GM20000 (cell line): ENCODE measurements around the gene GINS3.

ENCODE experiments used
- DNase-seq: peaks from one replicate; pipeline ENCODE4 v3.0.0; 2012; ENCODE audit warnings: low spot score
- CTCF ChIP-seq: IDR thresholded peaks from 2 replicates; pipeline ENCODE4 v1.5.1; 2012; ENCODE audit warnings: mild to moderate bottlenecking, control low read depth; ENCODE audit errors: extremely low read depth, missing control alignments

The GINS3 gene

GRCh38 chr16:58418601-58419000 is 26.3 kb downstream of the GINS3 start:
- peak; percentile 20 for DNase-seq
- no peak for TF ChIP-seq CTCF

DNA sequence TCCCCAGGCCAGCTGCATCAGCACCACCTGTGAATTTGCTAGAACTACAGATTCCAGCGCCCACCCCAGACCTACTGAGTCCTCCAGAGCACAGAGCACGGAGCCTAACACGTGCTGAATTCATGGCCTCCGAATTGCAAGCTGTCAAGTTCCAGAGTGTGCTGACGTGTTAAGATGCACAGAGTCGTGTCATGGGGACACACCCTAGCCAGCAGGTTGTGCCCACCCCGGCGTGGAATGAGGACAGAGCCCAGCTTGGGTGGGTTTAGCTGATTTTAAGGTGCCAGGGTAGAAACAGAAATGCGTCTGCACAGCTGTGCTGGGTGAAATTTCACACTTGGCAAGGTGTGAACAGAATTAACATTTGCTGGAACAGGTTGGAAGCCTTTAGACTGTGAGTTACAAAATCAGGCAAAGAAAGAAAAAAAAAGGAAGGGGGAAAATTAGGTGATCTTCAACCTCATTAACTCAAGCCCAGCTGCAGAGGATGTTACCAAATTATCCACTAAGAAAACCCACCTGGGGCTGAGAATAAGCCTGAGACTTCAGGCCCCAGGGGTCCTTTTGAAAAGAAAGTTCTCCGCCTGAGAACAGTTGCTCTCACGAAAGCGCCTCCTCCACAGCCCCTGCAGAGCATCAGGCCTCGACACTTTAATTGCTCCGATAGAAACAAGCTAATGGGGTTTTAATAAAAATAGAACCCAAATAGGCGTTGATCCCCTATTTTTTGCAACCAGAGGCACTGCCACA is 27.1 kb downstream of the GINS3 start:
- no peak for TF ChIP-seq CTCF
- DNase-seq, result no peak

- TF ChIP-seq CTCF, result no peak
- no peak for DNase-seq
Observed at GRCh38 chr16:58421059-58421458, 28.8 kb downstream of the GINS3 start.

DNA sequence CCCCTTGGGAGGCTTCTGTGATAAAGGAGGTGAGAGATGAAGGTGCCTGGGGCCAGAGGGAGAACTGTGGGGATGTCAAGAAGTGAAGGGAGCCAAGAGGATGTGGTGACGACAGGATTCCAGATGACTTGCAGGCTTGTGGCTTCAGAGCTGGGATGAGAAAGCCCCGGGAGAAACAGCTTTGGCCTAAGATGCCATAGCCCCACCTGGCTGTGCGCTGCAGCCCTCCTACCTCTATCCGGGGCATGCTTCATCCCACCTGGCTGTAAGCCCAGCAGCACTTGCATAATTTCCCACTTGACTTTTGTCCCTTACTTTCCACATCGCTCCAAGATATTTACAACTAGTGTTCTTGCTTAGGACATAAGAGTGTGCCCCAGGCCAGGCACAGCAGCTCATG is 29.3 kb downstream of the GINS3 start:
- no peak for TF ChIP-seq CTCF
- no peak for DNase-seq

DNA sequence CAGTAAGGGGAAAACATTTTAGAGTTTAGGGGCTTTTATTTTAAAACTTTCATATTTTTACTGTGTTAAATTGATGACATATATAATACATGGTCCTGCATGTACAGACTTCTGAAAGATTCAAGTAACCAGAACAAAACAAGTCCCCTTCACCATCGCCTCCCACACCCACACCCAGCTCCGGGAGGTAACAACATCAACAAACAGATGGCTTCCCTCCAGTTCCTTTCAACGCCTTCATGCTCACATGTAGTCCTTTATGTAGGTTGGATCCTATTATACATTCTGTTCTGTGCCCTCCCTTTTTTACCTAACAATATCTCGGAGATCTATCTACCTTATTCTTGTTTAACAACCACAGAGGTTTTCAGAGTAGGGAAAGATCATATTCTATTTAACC is 30.5 kb downstream of the GINS3 start:
- no peak for DNase-seq
- TF ChIP-seq CTCF, result no peak

DNA sequence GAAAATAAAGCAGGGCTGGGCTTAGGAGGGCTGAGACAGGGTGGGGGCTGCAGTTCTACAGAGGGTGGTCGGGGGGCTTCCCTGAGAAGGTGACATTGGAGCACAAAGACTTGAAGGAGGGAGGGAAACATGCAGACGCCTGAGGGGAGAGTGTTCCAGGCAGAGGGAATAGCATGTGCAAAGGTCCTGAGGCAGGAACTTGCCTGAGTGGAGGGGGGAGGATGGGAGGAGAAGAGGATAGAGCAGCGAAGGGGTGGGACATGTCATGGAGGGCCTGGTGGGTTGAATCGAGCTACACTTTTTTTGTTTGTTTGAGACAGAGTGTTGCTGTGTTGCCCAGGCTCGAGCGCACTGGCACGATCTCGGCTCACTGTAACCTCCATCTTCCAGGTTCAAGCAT is 33.0 kb downstream of the GINS3 start:
- DNase-seq, result no peak
- no peak for TF ChIP-seq CTCF

DNA sequence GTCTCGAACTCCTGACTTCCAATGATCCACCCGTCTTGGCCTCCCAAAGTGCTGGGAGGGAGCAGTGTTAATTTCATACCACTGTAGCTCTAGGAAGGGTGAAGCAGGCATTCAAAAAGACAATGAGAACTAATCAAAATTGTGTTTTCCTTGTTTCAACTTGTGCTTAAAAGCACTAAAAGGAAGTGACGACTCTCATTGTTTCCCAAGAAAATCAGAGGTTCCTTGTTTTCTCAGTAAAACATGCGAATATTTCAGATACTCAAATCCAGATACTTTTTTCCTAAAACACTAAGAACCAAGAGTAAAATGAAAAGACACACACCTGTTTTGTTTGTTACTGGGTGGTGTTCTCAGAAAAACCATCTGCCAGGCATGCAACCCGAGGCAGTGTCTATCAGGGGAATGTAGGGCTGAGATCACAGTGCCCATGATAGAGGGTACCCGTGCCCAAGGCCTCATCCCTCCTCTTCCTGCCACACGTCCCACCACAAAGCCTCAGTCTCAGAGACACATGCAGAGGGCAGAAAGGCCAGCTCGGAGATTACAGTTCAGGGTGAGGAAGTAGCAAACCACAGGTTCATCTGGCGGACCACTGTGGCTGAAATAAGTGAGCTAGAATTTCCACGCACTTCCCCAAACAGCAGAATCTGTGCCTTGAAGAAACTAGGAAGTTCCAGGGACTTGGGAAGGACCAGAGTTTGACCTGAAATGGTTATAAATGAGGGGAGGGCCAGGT is 33.7 kb downstream of the GINS3 start:
- TF ChIP-seq CTCF, result no peak
- DNase-seq, result peak; percentile 45
